NOMO-1 (cell line): ENCODE results near the gene ZNF358.

ENCODE experiments used
- DNase-seq, 2 experiments: peaks; one replicate each; lab custom pipeline; 2025; ENCODE audit not compliant: unreplicated experiment in 2 of 2; lab: John Stamatoyannopoulos, UW

The ZNF358 gene

GRCh38 chr19:7519361-7520130 is 3.6 kb downstream of the ZNF358 start:
- no peak for DNase-seq

GRCh38 chr19:7520131-7521051 is 4.5 kb downstream of the ZNF358 start:
- DNase-seq: no peak

- DNase-seq: no peak
These were observed 5.7 kb downstream of the ZNF358 start for GRCh38 chr19:7521551-7522071.

- DNase-seq: peak; percentile 97
These were observed 6.4 kb downstream of the ZNF358 start, which contains the start of gene MCOLN1 for GRCh38 chr19:7522072-7522922. TSS of gene MCOLN1 (plus strand) at chr19:7522624. CDS start at chr19:7522751, 127 bp downstream.

- DNase-seq: no peak
These were observed 7.2 kb downstream of the ZNF358 start for GRCh38 chr19:7522923-7523667.

GRCh38 chr19:7524523-7524922 is 8.6 kb downstream of the ZNF358 start:
- no peak for DNase-seq

GRCh38 chr19:7524992-7525739 is 9.3 kb downstream of the ZNF358 start:
- DNase-seq: no peak

GRCh38 chr19:7526059-7526929 is 10.4 kb downstream of the ZNF358 start:
- DNase-seq: no peak

GRCh38 chr19:7527516-7528191 is 11.8 kb downstream of the ZNF358 start:
- no peak for DNase-seq

GRCh38 chr19:7528192-7528519 is 12.3 kb downstream of the ZNF358 start:
- DNase-seq: no peak

- DNase-seq: no peak
These were observed 12.8 kb downstream of the ZNF358 start for GRCh38 chr19:7528522-7529245.

GRCh38 chr19:7529246-7529600 is 13.3 kb downstream of the ZNF358 start:
- no peak for DNase-seq

- no peak for DNase-seq
These were observed 13.9 kb downstream of the ZNF358 start for GRCh38 chr19:7529610-7530490.

GRCh38 chr19:7533281-7533885 is 17.5 kb downstream of the ZNF358 start:
- no peak for DNase-seq

GRCh38 chr19:7533925-7534480 is 18.1 kb downstream of the ZNF358 start:
- DNase-seq: peak; percentile 72 to 83
